ENCODE results near the gene UBXN7. TPM values are rescaled to one million over a fixed set of nuclear protein-coding genes. Genes with fewer than 3 reads are reported as not detected.

Gene UBXN7
- total RNA-seq, 3 donors from 2014 or later (not counting 1 experiment from before 2014, with no cell fraction given): 82.0 to 97.2 (median 82.4) TPM

DNA sequence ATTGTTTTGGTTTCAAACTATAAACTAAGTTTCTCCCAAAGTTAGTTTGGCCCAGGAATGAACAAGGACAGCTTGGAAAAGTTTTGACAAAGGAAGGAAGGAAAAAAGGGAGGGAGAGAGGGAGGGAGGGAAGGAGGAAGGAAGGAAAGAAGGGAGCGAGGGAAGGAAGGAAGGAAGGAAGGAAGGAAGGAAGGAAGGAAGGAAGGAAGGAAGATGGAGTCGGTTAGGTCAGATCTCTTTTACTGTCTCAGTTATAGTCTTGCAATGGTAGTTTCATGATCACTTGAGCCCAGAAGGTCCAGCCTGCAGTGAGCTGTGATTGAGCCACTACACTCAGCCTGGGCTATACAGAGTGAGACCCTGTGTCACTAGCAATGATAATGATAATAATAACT is 12.3 kb upstream of the UBXN7 start:
- H3K4me3 Mint-ChIP-seq: no peak overlapping the region
- Histone ChIP-seq H3K9me3 (ENCODE audit: control insufficient read depth, insufficient read depth, low read length) (no peaks in the 10 kb centered on the region), H3K4me1 (ENCODE audit: control insufficient read depth, insufficient read depth, low read length) (no peaks in the 10 kb centered on the region), H3K27me3 (ENCODE audit: control insufficient read depth, insufficient read depth, low read length) (no peaks in the 10 kb centered on the region), H3K27ac (ENCODE audit: low read length) (no peak overlapping the region), H3K36me3 (ENCODE audit: control insufficient read depth, insufficient read depth, low read length) (no peaks in the 10 kb centered on the region), H3K4me3 (ENCODE audit: low read length) (no peak overlapping the region)
- H3K27me3 Mint-ChIP-seq (ENCODE audit: low read depth in 2 of 2): no peaks in the 10 kb centered on the region
- H3K36me3 Mint-ChIP-seq: no peaks in the 10 kb centered on the region
- no peaks in the 10 kb centered on the region for H3K9me3 Mint-ChIP-seq
- TF ChIP-seq, protein P1, sequence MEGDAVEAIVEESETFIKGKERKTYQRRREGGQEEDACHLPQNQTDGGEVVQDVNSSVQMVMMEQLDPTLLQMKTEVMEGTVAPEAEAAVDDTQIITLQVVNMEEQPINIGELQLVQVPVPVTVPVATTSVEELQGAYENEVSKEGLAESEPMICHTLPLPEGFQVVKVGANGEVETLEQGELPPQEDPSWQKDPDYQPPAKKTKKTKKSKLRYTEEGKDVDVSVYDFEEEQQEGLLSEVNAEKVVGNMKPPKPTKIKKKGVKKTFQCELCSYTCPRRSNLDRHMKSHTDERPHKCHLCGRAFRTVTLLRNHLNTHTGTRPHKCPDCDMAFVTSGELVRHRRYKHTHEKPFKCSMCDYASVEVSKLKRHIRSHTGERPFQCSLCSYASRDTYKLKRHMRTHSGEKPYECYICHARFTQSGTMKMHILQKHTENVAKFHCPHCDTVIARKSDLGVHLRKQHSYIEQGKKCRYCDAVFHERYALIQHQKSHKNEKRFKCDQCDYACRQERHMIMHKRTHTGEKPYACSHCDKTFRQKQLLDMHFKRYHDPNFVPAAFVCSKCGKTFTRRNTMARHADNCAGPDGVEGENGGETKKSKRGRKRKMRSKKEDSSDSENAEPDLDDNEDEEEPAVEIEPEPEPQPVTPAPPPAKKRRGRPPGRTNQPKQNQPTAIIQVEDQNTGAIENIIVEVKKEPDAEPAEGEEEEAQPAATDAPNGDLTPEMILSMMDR (IDR thresholded peaks at IDR 0.05): no peak
- DNase-seq: no peak
- 27% methylated on average over 2 of the region's 2 CpGs for WGBS (ENCODE audit: insufficient coverage)
- ATAC-seq: no peak
- peaks cover 0 to 6% of the 10 kb centered on the region in 2 donors for H3K4me1 Mint-ChIP-seq
- no peak overlapping the region for H3K27ac Mint-ChIP-seq
- intact Hi-C loops (cut with micrococcal nuclease): no loop called here

DNA sequence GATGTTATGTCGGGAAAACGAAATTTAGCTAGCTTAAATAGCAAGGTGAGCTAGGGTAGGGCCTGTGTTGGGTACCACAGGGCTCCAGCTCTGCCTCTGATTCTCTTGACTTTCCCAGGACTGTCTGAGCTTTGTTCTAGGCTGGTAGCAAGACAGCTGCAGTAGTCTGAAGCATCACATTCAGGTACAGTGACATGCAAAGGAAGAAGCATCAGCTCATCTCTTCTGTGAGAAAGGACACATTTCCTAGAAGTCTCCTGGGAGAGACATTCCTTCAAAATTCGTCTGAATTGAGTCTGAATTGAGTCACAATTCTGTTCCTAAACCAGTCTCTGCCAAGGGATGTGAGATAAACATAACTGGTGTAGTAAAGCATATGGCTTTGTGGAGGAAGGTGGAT is 8.5 kb upstream of the UBXN7 start:
- no peaks in the 10 kb centered on the region for H3K9me3 ChIP-seq (ENCODE audit: control insufficient read depth, insufficient read depth, low read length)
- Mint-ChIP-seq H3K4me3 (no peak overlapping the region), H3K27me3 (ENCODE audit: low read depth in 2 of 2) (no peaks in the 10 kb centered on the region), H3K36me3 (no peaks in the 10 kb centered on the region), H3K9me3 (no peaks in the 10 kb centered on the region), H3K4me1 (peaks cover 0 to 6% of the 10 kb centered on the region in 2 donors), H3K27ac (no peak overlapping the region)
- no peak for DNase-seq
- ATAC-seq: no peak
- WGBS (ENCODE audit: insufficient coverage): 68% methylated on average over 3 of the region's 3 CpGs
- no peak overlapping the region for H3K4me3 ChIP-seq (ENCODE audit: low read length)
- H3K27ac ChIP-seq (ENCODE audit: low read length): no peak overlapping the region
- intact Hi-C loops (cut with micrococcal nuclease): no loop called here
- H3K4me1 ChIP-seq (ENCODE audit: control insufficient read depth, insufficient read depth, low read length): no peaks in the 10 kb centered on the region
- TF ChIP-seq, protein P1 (IDR thresholded peaks at IDR 0.05): no peak
- H3K36me3 ChIP-seq (ENCODE audit: control insufficient read depth, insufficient read depth, low read length): no peaks in the 10 kb centered on the region
- no peaks in the 10 kb centered on the region for H3K27me3 ChIP-seq (ENCODE audit: control insufficient read depth, insufficient read depth, low read length)

DNA sequence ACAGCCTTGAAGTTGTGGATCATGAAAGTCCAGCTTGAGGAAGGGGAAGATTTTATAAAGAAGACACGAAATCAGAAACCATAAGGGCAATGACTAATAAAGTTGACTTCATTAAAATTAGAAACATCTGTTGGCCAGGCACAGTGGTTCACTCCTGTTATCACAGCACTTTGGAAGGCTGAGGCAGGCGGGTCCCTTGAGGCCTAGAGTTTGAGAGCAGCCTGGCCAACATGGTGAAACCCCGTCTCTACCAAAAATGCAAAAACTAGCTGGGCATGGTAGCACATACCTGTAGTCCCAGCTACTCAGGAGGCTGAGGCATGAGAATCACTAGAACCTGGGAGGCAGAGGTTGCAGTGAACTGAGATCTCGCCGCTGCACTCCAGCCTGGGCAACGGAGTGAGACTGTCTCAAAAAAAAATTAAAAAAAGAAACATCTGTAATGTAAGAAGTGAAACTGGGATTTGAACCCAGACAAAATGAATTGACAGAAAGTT is 7.9 kb upstream of the UBXN7 start:
- ATAC-seq (no peak), DNase-seq (no peak)
- Histone ChIP-seq H3K4me1 (ENCODE audit: control insufficient read depth, insufficient read depth, low read length) (no peaks in the 10 kb centered on the region), H3K27me3 (ENCODE audit: control insufficient read depth, insufficient read depth, low read length) (no peaks in the 10 kb centered on the region), H3K36me3 (ENCODE audit: control insufficient read depth, insufficient read depth, low read length) (no peaks in the 10 kb centered on the region), H3K4me3 (ENCODE audit: low read length) (no peak overlapping the region), H3K27ac (ENCODE audit: low read length) (no peak overlapping the region), H3K9me3 (ENCODE audit: control insufficient read depth, insufficient read depth, low read length) (no peaks in the 10 kb centered on the region)
- H3K9me3 Mint-ChIP-seq: no peaks in the 10 kb centered on the region
- H3K4me3 Mint-ChIP-seq: no peak overlapping the region
- H3K4me1 Mint-ChIP-seq: peaks cover 0 to 6% of the 10 kb centered on the region in 2 donors
- no peaks in the 10 kb centered on the region for H3K27me3 Mint-ChIP-seq (ENCODE audit: low read depth in 2 of 2)
- TF ChIP-seq, protein P1 (IDR thresholded peaks at IDR 0.05): no peak
- 84% methylated on average over 6 of the region's 6 CpGs for WGBS (ENCODE audit: insufficient coverage)
- no peaks in the 10 kb centered on the region for H3K36me3 Mint-ChIP-seq
- no peak overlapping the region for H3K27ac Mint-ChIP-seq
- intact Hi-C loops (cut with micrococcal nuclease): no loop called here
